ENCODE results near the gene PLN.

Gene PLN

DNA sequence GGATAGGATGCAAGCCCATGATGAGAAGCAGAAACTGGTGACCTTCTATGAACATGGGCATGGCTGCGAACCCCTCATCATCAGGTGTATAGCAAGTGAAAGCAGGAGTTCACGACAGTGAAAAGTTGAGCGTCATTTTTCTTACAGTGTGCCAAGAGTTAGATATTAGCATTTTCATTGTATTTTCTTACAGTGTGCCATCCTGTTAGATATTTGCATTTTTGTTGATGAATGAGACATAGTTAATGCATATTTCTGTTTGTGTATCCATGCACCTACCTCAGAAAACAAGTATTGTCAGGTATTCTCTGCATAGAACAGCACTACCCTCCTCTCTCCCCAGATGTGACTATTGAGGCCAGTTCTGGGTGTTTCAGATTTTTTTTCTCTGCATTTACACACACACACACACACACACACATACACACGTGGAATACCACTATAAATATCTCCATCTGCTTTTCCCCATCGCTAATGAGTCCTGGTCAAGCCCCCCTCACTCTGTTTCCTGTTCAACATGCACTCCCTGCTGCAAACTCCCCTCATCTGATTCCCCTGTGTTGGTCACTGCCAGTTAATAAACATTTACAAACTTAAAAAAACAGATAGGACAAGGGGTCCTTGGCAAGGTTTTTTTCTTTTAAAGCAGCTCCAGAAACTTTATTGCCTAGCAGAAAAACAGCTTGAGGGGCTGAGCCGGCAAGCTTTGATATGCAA, 41.7 kb downstream of the PLN start:
- DNase-seq (ENCODE audit: low read depth), result no peak
- H3K4me3 ChIP-seq (ENCODE audit: low read depth, low read length), result no peak overlapping the region
- in situ Hi-C loops (cut with HindIII; ENCODE audit: low sequenced_read_pairs), result no loop called here
- TF ChIP-seq CTCF (IDR thresholded peaks at IDR 0.05; ENCODE audit: low read depth, low read length, missing control alignments), result no peak

DNA sequence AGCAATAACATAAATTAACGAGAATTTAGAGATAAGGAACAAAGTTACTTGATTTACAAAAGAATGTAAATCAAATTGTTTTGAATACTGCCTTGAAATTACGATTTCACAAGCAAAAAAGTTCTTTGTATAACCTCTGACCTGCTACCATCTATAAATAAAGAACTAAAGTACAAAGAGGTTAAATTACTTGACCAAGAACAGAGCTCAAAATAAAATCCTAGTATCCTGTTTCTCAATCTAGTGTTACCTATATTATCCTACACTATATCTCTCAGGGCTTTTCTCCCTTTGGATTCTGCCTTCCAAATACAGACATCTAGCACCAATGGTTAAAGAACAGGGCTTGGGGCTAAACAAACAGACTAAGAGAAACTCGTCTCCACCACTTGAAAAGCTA, 43.8 kb downstream of the PLN start:
- no peak for DNase-seq (ENCODE audit: low read depth)
- in situ Hi-C loops (cut with HindIII; ENCODE audit: low sequenced_read_pairs), result no loop called here
- H3K4me3 ChIP-seq (ENCODE audit: low read depth, low read length), result no peak overlapping the region
- TF ChIP-seq CTCF (IDR thresholded peaks at IDR 0.05; ENCODE audit: low read depth, low read length, missing control alignments), result no peak

- no peak for DNase-seq (ENCODE audit: low read depth)
- TF ChIP-seq CTCF (IDR thresholded peaks at IDR 0.05; ENCODE audit: low read depth, low read length, missing control alignments), result no peak
These were observed 46.8 kb downstream of the PLN start for GRCh38 chr6:118594877-118595276.

GRCh38 chr6:118596774-118597320, 48.8 kb downstream of the PLN start:
- H3K4me3 ChIP-seq (ENCODE audit: low read depth, low read length), result no peak overlapping the region
- TF ChIP-seq CTCF (IDR thresholded peaks at IDR 0.05; ENCODE audit: low read depth, low read length, missing control alignments), result no peak
- in situ Hi-C loops (cut with HindIII; ENCODE audit: low sequenced_read_pairs), result no loop called here
- no peak for DNase-seq (ENCODE audit: low read depth)

More at GRCh38 chr6:118594877-118595276, 46.8 kb downstream of the PLN start:
- no peak overlapping the region for H3K4me3 ChIP-seq (ENCODE audit: low read depth, low read length)
- in situ Hi-C loops (cut with HindIII; ENCODE audit: low sequenced_read_pairs), result no loop called here

DNA sequence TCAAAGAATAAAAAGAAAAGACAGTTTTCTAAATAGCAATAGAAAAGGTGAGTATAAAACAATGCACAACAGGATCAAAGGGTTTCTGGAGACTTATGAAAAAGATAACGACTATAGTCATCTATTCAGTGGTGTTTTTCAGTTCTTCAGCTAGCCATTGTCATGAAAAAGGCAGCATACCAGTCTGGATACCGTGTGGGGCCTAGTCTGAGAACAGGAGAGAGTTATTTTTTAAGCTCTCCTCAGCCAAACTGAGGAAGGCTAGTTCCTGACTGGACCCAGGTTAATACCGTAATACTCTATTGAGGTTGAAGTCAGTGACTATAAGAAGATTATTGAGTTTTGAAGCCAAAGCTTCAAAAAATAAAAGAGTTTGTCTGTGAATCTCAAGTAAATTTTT, 49.5 kb downstream of the PLN start:
- no peak overlapping the region for H3K4me3 ChIP-seq (ENCODE audit: low read depth, low read length)
- TF ChIP-seq CTCF (IDR thresholded peaks at IDR 0.05; ENCODE audit: low read depth, low read length, missing control alignments), result no peak
- in situ Hi-C loops (cut with HindIII; ENCODE audit: low sequenced_read_pairs), result no loop called here
- DNase-seq (ENCODE audit: low read depth), result no peak

- in situ Hi-C loops (cut with HindIII; ENCODE audit: low sequenced_read_pairs), result no loop called here
- no peak for TF ChIP-seq CTCF (IDR thresholded peaks at IDR 0.05; ENCODE audit: low read depth, low read length, missing control alignments)
- DNase-seq (ENCODE audit: low read depth), result no peak
- no peak overlapping the region for H3K4me3 ChIP-seq (ENCODE audit: low read depth, low read length)
These were observed 50.2 kb downstream of the PLN start for GRCh38 chr6:118598324-118598723.
